ENCODE measurements around the gene ARHGAP31.

Gene ARHGAP31

GRCh38 chr3:119444590-119444989 is 150.4 kb downstream of the ARHGAP31 start:
- no peak for DNase-seq (ENCODE audit: low spot score)

- no peak for DNase-seq (ENCODE audit: low spot score)
Measured at GRCh38 chr3:119453822-119454221, 159.6 kb downstream of the ARHGAP31 start.

- no peak for DNase-seq (ENCODE audit: low spot score)
Measured at GRCh38 chr3:119456469-119456868, 162.3 kb downstream of the ARHGAP31 start.

GRCh38 chr3:119457246-119457645 is 163.1 kb downstream of the ARHGAP31 start:
- DNase-seq (ENCODE audit: low spot score): no peak

- peak; percentile 99 for DNase-seq (ENCODE audit: low spot score)
Measured at GRCh38 chr3:119463171-119464169, 169.3 kb downstream of the ARHGAP31 start, which contains the start of gene TMEM39A. Gene TMEM39A, minus strand, starts transcription at chr3:119463615. Its CDS starts 1,541 bp downstream, at chr3:119462074.

GRCh38 chr3:119468041-119468440 is 173.9 kb downstream of the ARHGAP31 start:
- DNase-seq (ENCODE audit: low spot score): no peak

- peak; percentile 22 for DNase-seq (ENCODE audit: low spot score)
Measured at GRCh38 chr3:119469418-119470189, 175.4 kb downstream of the ARHGAP31 start.

Data from putamen (tissue), 1 donor.